Astrocyte (in vitro differentiated cells and primary cell): ENCODE results near the gene ANOS1.

ENCODE experiments used
- EZH2 ChIP-seq: IDR thresholded peaks from 2 replicates; pipeline ENCODE4 v1.6.1; 2012; ENCODE audit warnings: mild to moderate bottlenecking, low read length, inconsistent platforms; ENCODE audit not compliant: insufficient read depth
- TF ChIP-seq, protein P1 (sequence below): IDR thresholded peaks from 2 replicates; pipeline ENCODE4 v1.5.1; 2011; ENCODE audit warnings: low read depth, mild to moderate bottlenecking, inconsistent platforms, low read length, moderate library complexity; ENCODE audit not compliant: insufficient read depth

DNA sequence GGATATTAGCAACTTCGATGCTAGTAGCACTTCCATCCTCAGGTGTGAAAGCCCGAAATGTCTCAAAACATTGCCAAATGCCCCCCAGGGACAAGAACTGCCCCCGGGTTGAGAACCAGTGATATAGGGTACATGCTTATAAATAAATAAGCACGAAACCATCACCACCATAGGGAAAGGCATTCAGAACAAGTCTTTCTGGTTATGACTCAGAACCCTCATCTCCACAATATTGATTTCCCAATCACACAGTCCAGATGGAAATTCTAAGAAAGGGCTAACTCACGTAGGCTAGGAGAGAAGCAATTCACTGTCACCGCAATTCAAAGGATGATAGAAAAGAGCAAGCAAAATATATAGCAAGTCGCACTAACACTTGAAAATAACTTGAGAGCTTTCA lies 84.8 kb downstream of the ANOS1 start:
- TF ChIP-seq, protein P1, sequence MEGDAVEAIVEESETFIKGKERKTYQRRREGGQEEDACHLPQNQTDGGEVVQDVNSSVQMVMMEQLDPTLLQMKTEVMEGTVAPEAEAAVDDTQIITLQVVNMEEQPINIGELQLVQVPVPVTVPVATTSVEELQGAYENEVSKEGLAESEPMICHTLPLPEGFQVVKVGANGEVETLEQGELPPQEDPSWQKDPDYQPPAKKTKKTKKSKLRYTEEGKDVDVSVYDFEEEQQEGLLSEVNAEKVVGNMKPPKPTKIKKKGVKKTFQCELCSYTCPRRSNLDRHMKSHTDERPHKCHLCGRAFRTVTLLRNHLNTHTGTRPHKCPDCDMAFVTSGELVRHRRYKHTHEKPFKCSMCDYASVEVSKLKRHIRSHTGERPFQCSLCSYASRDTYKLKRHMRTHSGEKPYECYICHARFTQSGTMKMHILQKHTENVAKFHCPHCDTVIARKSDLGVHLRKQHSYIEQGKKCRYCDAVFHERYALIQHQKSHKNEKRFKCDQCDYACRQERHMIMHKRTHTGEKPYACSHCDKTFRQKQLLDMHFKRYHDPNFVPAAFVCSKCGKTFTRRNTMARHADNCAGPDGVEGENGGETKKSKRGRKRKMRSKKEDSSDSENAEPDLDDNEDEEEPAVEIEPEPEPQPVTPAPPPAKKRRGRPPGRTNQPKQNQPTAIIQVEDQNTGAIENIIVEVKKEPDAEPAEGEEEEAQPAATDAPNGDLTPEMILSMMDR, result no peak
- no peak for TF ChIP-seq EZH2
